Neural crest cell (in vitro differentiated cells): ENCODE data around the gene EMD. TPM values are rescaled to one million over a fixed set of nuclear protein-coding genes. Genes with fewer than 3 reads are reported as not detected.
"Not testable (repeated sequence)": the region's sequence is repeated elsewhere in the genome, so short reads cannot be mapped to it uniquely, and the experiment has no call there.

Experiments
- DNase-seq: peaks from one replicate; pipeline ENCODE4 v3.0.0; 2021; ENCODE audit warnings: low read depth, mixed read lengths, low spot score
- H3K27ac Mint-ChIP-seq: one replicate; pipeline ENCODE4 v1.8.0; 2021; ENCODE audit warnings: mild to moderate bottlenecking, mixed read lengths; ENCODE audit not compliant: unreplicated experiment
- H3K27me3 Mint-ChIP-seq: 2 replicates; pipeline ENCODE4 v1.8.0; 2021; ENCODE audit warnings: low read depth, mild to moderate bottlenecking, mixed read lengths
- H3K36me3 Mint-ChIP-seq: 2 replicates; pipeline ENCODE4 v1.8.0; 2021; ENCODE audit warnings: low read depth, mild to moderate bottlenecking, mixed read lengths
- H3K4me1 Mint-ChIP-seq: 2 replicates; pipeline ENCODE4 v1.8.0; 2021; ENCODE audit warnings: mixed read lengths
- H3K4me3 Mint-ChIP-seq: one replicate; pipeline ENCODE4 v1.8.0; 2021; ENCODE audit warnings: mild to moderate bottlenecking, mixed read lengths
- H3K9me3 Mint-ChIP-seq: 2 replicates; pipeline ENCODE4 v1.8.0; 2021; ENCODE audit warnings: mixed read lengths
- CTCF ChIP-seq: fragments of 200-600 bp; sonication (generic); conservative IDR thresholded peaks from 2 replicates; pipeline ENCODE4 v1.5.0; 2021; ENCODE audit warnings: antibody characterized with exemption, mild to moderate bottlenecking
- total RNA-seq: library from RNA; stranded (reverse); gene quantifications from 2 replicates; pipeline ENCODE4 v1.2.1, GENCODE V29; 2021

The EMD gene
- total RNA-seq, 1 donor from 2014 or later = 54.3 TPM

- Mint-ChIP-seq H3K9me3 (no peaks in the 10 kb centered on the region), H3K4me3 (peak overlapping the region; percentile 68), H3K36me3 (peaks cover 4% of the 10 kb centered on the region), H3K4me1 (peaks cover 16% of the 10 kb centered on the region), H3K27ac (no peak overlapping the region), H3K27me3 (no peaks in the 10 kb centered on the region)
- TF ChIP-seq CTCF = no peak
- DNase-seq = no peak
Observed at GRCh38 chrX:154382483-154383069, 3.5 kb downstream of the EMD start.

- H3K4me3 Mint-ChIP-seq = peak overlapping the region; percentile 68
- H3K27me3 Mint-ChIP-seq = no peaks in the 10 kb centered on the region
- H3K9me3 Mint-ChIP-seq = no peaks in the 10 kb centered on the region
- DNase-seq = no peak
- no peak overlapping the region for H3K27ac Mint-ChIP-seq
- H3K36me3 Mint-ChIP-seq = peaks cover 4% of the 10 kb centered on the region
- peaks cover 16% of the 10 kb centered on the region for H3K4me1 Mint-ChIP-seq
- no peak for TF ChIP-seq CTCF
Observed at GRCh38 chrX:154383359-154384283, 4.5 kb downstream of the EMD start.

GRCh38 chrX:154384284-154384892 lies 5.3 kb downstream of the EMD start:
- Mint-ChIP-seq H3K4me1 (peaks cover 16% of the 10 kb centered on the region), H3K36me3 (peaks cover 4% of the 10 kb centered on the region), H3K27ac (no peak overlapping the region), H3K27me3 (no peaks in the 10 kb centered on the region), H3K9me3 (no peaks in the 10 kb centered on the region), H3K4me3 (peak overlapping the region; percentile 68)
- peak; percentile 28 for TF ChIP-seq CTCF
- DNase-seq = no peak

- not testable (repeated sequence) for H3K9me3 Mint-ChIP-seq, H3K4me3 Mint-ChIP-seq, DNase-seq, H3K27ac Mint-ChIP-seq, H3K27me3 Mint-ChIP-seq, H3K4me1 Mint-ChIP-seq, H3K36me3 Mint-ChIP-seq
Observed at GRCh38 chrX:154388094-154388493, 9.0 kb downstream of the EMD start.

- not testable (repeated sequence) for H3K9me3 Mint-ChIP-seq, H3K4me3 Mint-ChIP-seq, H3K4me1 Mint-ChIP-seq, H3K27me3 Mint-ChIP-seq, DNase-seq, H3K27ac Mint-ChIP-seq, H3K36me3 Mint-ChIP-seq
Observed at GRCh38 chrX:154388649-154389048, 9.6 kb downstream of the EMD start.

GRCh38 chrX:154389812-154390747 lies 11.0 kb downstream of the EMD start:
- not testable (repeated sequence) for H3K27me3 Mint-ChIP-seq, H3K36me3 Mint-ChIP-seq, DNase-seq, H3K9me3 Mint-ChIP-seq, H3K27ac Mint-ChIP-seq, H3K4me1 Mint-ChIP-seq, H3K4me3 Mint-ChIP-seq

GRCh38 chrX:154396363-154396762 lies 17.3 kb downstream of the EMD start:
- Mint-ChIP-seq H3K27me3 (peaks cover 17% of the 10 kb centered on the region), H3K36me3 (peaks cover 18% of the 10 kb centered on the region), H3K4me1 (peaks cover 19% of the 10 kb centered on the region)
- not testable (repeated sequence) for H3K27ac Mint-ChIP-seq, H3K9me3 Mint-ChIP-seq, DNase-seq, H3K4me3 Mint-ChIP-seq
